H1 (cell line): ENCODE measurements around the gene FAAH. TPM values are rescaled to one million over a fixed set of nuclear protein-coding genes. Genes with fewer than 3 reads are reported as not detected.

Source experiments
- CTCF ChIA-PET: fragments of 300-600 bp; sonication (Branson Sonifier 250); formaldehyde crosslinking; loops from one replicate; lab custom pipeline; 2021; ENCODE audit not compliant: partially characterized antibody; lab: Charles Lee
- POLR2A ChIA-PET: fragments of 300-600 bp; sonication (Branson Sonifier 250); formaldehyde crosslinking; loops from one replicate; lab custom pipeline; 2021; ENCODE audit warnings: inconsistent platforms; ENCODE audit not compliant: partially characterized antibody; lab: Charles Lee
- DNase-seq, 2 experiments: peaks; one replicate each; pipeline versions ENCODE4 v3.0.0 to v3.0.0-alpha.2; 2010 to 2022; ENCODE audit warnings: low spot score in 2 of 2, low read depth in 1 of 2, mixed read lengths in 1 of 2
- FAIRE-seq: peaks from 2 replicates; lab custom pipeline; 2011; peaks lifted over from hg19 to GRCh38; lab: Jason Lieb, UNC
- H2AFZ ChIP-seq: 2 replicates; pipeline ENCODE4 v1.8.1; 2012; ENCODE audit warnings: low read length, inconsistent platforms
- H2AK5ac ChIP-seq: 2 replicates; pipeline ENCODE4 v1.6.1; 2013; ENCODE audit warnings: low read depth, low read length
- H2BK120ac ChIP-seq: replicated peaks from 2 replicates; pipeline ENCODE3; 2013; ENCODE audit warnings: low read depth, low read length, inconsistent platforms
- H2BK12ac ChIP-seq: 2 replicates; pipeline ENCODE4 v1.6.1; 2013; ENCODE audit warnings: low read depth, low read length
- H2BK15ac ChIP-seq: 2 replicates; pipeline ENCODE4 v1.6.1; 2013; ENCODE audit warnings: low read length
- H2BK20ac ChIP-seq: 2 replicates; pipeline ENCODE4 v1.6.1; 2013; ENCODE audit warnings: low read length
- H2BK5ac ChIP-seq: 2 replicates; pipeline ENCODE4 v1.6.1; 2013; ENCODE audit warnings: low read depth, low read length
- H3K14ac ChIP-seq: 2 replicates; pipeline ENCODE4 v1.6.1; 2013; ENCODE audit warnings: inconsistent platforms; ENCODE audit not compliant: insufficient read length
- H3K18ac ChIP-seq: 2 replicates; pipeline ENCODE4 v1.6.1; 2013; ENCODE audit warnings: low read length; ENCODE audit errors: extremely low read depth
- H3K23ac ChIP-seq: 2 replicates; pipeline ENCODE4 v1.6.1; 2013; ENCODE audit warnings: inconsistent platforms; ENCODE audit not compliant: insufficient read length
- H3K23me2 ChIP-seq: 2 replicates; pipeline ENCODE4 v1.6.1; 2013; ENCODE audit warnings: low read depth, low read length
- H3K27ac ChIP-seq: 2 replicates; pipeline ENCODE4 v1.6.1; 2011; ENCODE audit warnings: low read depth, low read length, inconsistent platforms
- H3K27me3 ChIP-seq, 4 experiments: replicated peaks in 1 of 4; 1 replicate in 1 of 4; 2 replicates in 3 of 4; pipeline versions ENCODE4 v1.6.1 to v1.8.1; 2011 to 2013; ENCODE audit warnings: low read length in 3 of 4, mild to moderate bottlenecking in 3 of 4, inconsistent platforms in 2 of 4, mixed read lengths in 2 of 4, moderate library complexity in 1 of 4; ENCODE audit not compliant: control insufficient read depth in 3 of 4, insufficient read depth in 3 of 4; ENCODE audit errors: extremely low read depth in 1 of 4
- H3K36me3 ChIP-seq, 4 experiments: 2 replicates each; pipeline versions ENCODE4 v1.6.1 to v1.8.1; 2011 to 2013; ENCODE audit warnings: mild to moderate bottlenecking in 4 of 4, low read length in 3 of 4, moderate library complexity in 2 of 4, control low read depth in 1 of 4, inconsistent platforms in 1 of 4; ENCODE audit not compliant: insufficient read depth in 4 of 4, control insufficient read depth in 2 of 4
- H3K4ac ChIP-seq: replicated peaks from 2 replicates; pipeline ENCODE3; 2013; ENCODE audit warnings: low read length, low read depth, mixed read lengths, inconsistent platforms; ENCODE audit not compliant: insufficient read length
- H3K4me1 ChIP-seq, 4 experiments: replicated peaks in 1 of 4; 1 replicate in 1 of 4; 2 replicates in 3 of 4; pipeline versions ENCODE4 v1.6.1 to v1.8.1; 2011 to 2013; ENCODE audit warnings: low read length in 3 of 4, inconsistent platforms in 2 of 4, mixed read lengths in 1 of 4; ENCODE audit not compliant: insufficient read depth in 4 of 4, control insufficient read depth in 3 of 4
- H3K4me2 ChIP-seq, 2 experiments: 2 replicates each; pipeline versions ENCODE4 v1.6.1 to v1.8.1; 2011 to 2013; ENCODE audit warnings: low read depth in 2 of 2, low read length in 2 of 2, control low read depth in 1 of 2, inconsistent platforms in 1 of 2, mild to moderate bottlenecking in 1 of 2; ENCODE audit not compliant: insufficient read depth in 1 of 2
- H3K4me3 ChIP-seq, 4 experiments: fragments of 200-600, 300-600 bp in 1 of 4; sonication (generic), shearing (Covaris generic), sonication (Bioruptor Twin) in 1 of 4; 2 replicates each; pipeline versions ENCODE4 v1.5.1 to v1.8.1; 2011 to 2016; ENCODE audit warnings: low read length in 4 of 4, low read depth in 3 of 4, control low read depth in 2 of 4, inconsistent platforms in 2 of 4, mild to moderate bottlenecking in 2 of 4, mixed read lengths in 1 of 4, moderate library complexity in 1 of 4; ENCODE audit not compliant: insufficient read depth in 2 of 4; ENCODE audit errors: extremely low read depth in 1 of 4
- H3K56ac ChIP-seq: replicated peaks from 2 replicates; pipeline ENCODE3; 2013; ENCODE audit warnings: low read depth, mild to moderate bottlenecking, mixed read lengths, low read length, inconsistent platforms; ENCODE audit not compliant: insufficient read length
- H3K79me1 ChIP-seq: 2 replicates; pipeline ENCODE4 v1.6.1; 2013; ENCODE audit warnings: low read depth, low read length, control low read depth
- H3K79me2 ChIP-seq, 2 experiments: 2 replicates each; pipeline versions ENCODE4 v1.6.1 to v1.8.1; 2012 to 2013; ENCODE audit warnings: low read length in 2 of 2, mild to moderate bottlenecking in 2 of 2, inconsistent platforms in 1 of 2; ENCODE audit not compliant: insufficient read depth in 2 of 2, control insufficient read depth in 1 of 2
- H3K9ac ChIP-seq, 4 experiments: replicated peaks in 1 of 4; 1 replicate in 1 of 4; 2 replicates in 3 of 4; pipeline versions ENCODE4 v1.6.1 to v1.8.1; 2011 to 2013; ENCODE audit warnings: low read depth in 3 of 4, low read length in 3 of 4, control low read depth in 2 of 4, mild to moderate bottlenecking in 2 of 4, moderate library complexity in 2 of 4, inconsistent platforms in 1 of 4; ENCODE audit errors: extremely low read depth in 1 of 4
- H3K9me3 ChIP-seq, 2 experiments: 2 replicates each; pipeline versions ENCODE4 v1.6.1 to v1.8.1; 2012 to 2013; ENCODE audit warnings: mild to moderate bottlenecking in 2 of 2, moderate library complexity in 2 of 2, control low read depth in 1 of 2, inconsistent platforms in 1 of 2, low read depth in 1 of 2, low read length in 1 of 2, mixed read lengths in 1 of 2; ENCODE audit not compliant: insufficient read depth in 2 of 2
- H4K20me1 ChIP-seq, 2 experiments: replicated peaks in 1 of 2; 2 replicates each; pipeline versions ENCODE3 to v1.8.1; 2011 to 2013; ENCODE audit warnings: inconsistent platforms in 2 of 2, low read length in 2 of 2, mild to moderate bottlenecking in 1 of 2; ENCODE audit not compliant: insufficient read depth in 2 of 2, control insufficient read depth in 1 of 2
- H4K5ac ChIP-seq: 2 replicates; pipeline ENCODE4 v1.6.1; 2013; ENCODE audit warnings: low read length, low read depth, mixed read lengths, inconsistent platforms; ENCODE audit not compliant: insufficient read length
- H4K8ac ChIP-seq: 2 replicates; pipeline ENCODE4 v1.8.0; 2013; ENCODE audit warnings: mild to moderate bottlenecking, moderate library complexity, low read length, inconsistent platforms; ENCODE audit not compliant: insufficient read depth; ENCODE audit errors: extremely low read depth
- H4K91ac ChIP-seq: replicated peaks from 2 replicates; pipeline ENCODE3; 2013; ENCODE audit warnings: low read length, mixed read lengths, inconsistent platforms; ENCODE audit not compliant: insufficient read length
- CTBP2 ChIP-seq: IDR thresholded peaks from 2 replicates; pipeline ENCODE4 v1.7.0; 2011; ENCODE audit warnings: borderline replicate concordance, mild to moderate bottlenecking, moderate library complexity, mixed read lengths, low read length; ENCODE audit not compliant: insufficient read depth, insufficient read length
- POLR2AphosphoS5 ChIP-seq: IDR thresholded peaks from 2 replicates; pipeline ENCODE4 v1.6.1; 2011; ENCODE audit warnings: low read depth, low read length
- RNF2 ChIP-seq: fragments of 200-900, 300-1000 bp; sonication (generic); IDR thresholded peaks from 2 replicates; pipeline ENCODE4 v1.7.1; 2016; ENCODE audit warnings: borderline replicate concordance, low read depth, mild to moderate bottlenecking, antibody characterized with exemption, low read length; ENCODE audit not compliant: poor library complexity, severe bottlenecking; ENCODE audit errors: missing control alignments
- SP1 ChIP-seq: IDR thresholded peaks from 2 replicates; pipeline ENCODE4 v1.6.1; 2011; ENCODE audit warnings: low read depth, low read length
- SRF ChIP-seq: IDR thresholded peaks from 2 replicates; pipeline ENCODE4 v1.6.1; 2011; ENCODE audit warnings: mild to moderate bottlenecking, low read depth, low read length, moderate library complexity
- TAF1 ChIP-seq: IDR thresholded peaks from 2 replicates; pipeline ENCODE4 v1.6.1; 2011; ENCODE audit warnings: mild to moderate bottlenecking, low read depth, low read length
- WGBS, 2 experiments: shearing (Covaris generic) in 1 of 2; methylation state at CpG; one replicate each; pipeline versions ENCODE4 v1.1.6 to v1.1.7; 2013 to 2015; ENCODE audit warnings: low lambda C conversion rate in 2 of 2, mixed read lengths in 2 of 2, inconsistent platforms in 1 of 2, low coverage in 1 of 2, missing lambda C conversion rate in 1 of 2; ENCODE audit not compliant: insufficient replicate concordance in 2 of 2, insufficient coverage in 1 of 2, insufficient read length in 1 of 2; ENCODE audit errors: extremely low coverage in 1 of 2, missing lambda C conversion rate in 1 of 2; 5-methylcytosine and 5-hydroxymethylcytosine counted together
- polyA plus RNA-seq, 7 experiments: library from polyadenylated mRNA; depleted of rRNA in 3 of 7; stranded (reverse) in 5 of 7; unstranded in 2 of 7; fragments of >200 nt in 5 of 7; fragments of 200-250 nt in 2 of 7; gene quantifications; 1 replicate in 5 of 7; 2 replicates in 1 of 7; 4 replicates in 1 of 7; pipeline versions ENCODE4 v1.2.1 to v1.2.3, GENCODE V29; 2011 to 2013; ENCODE audit warnings: missing spikeins in 2 of 7, mixed read lengths in 2 of 7
- total RNA-seq: library from RNA; stranded (reverse); fragmentation: NEBNext Ultra II Directional; extraction: Animal tissue kit (Norgen Biotek cat#: 25700); gene quantifications from 2 replicates; pipeline ENCODE4 v1.2.1, GENCODE V29; 2021
- TF ChIP-seq, protein P1 (sequence below), 3 experiments: IDR thresholded peaks; 1 replicate in 2 of 3; 2 replicates in 1 of 3; pipeline versions ENCODE4 v1.5.1 to v1.6.1; 2011; ENCODE audit warnings: low read length in 3 of 3, mild to moderate bottlenecking in 3 of 3, inconsistent platforms in 2 of 3, low read depth in 1 of 3, moderate library complexity in 1 of 3; ENCODE audit not compliant: insufficient read depth in 1 of 3; ENCODE audit errors: control extremely low read depth in 1 of 3
- TF ChIP-seq, protein P2 (sequence below): IDR thresholded peaks from 2 replicates; pipeline ENCODE4 v1.6.1; 2011; ENCODE audit warnings: low read length, improper control_type of control experiment

The FAAH gene
- total and polyA plus RNA-seq, 2 of the 8 experiments (the other 6 are each of a cell fraction or from before 2014, with no cell fraction given): 41.2 to 47.3 TPM

DNA sequence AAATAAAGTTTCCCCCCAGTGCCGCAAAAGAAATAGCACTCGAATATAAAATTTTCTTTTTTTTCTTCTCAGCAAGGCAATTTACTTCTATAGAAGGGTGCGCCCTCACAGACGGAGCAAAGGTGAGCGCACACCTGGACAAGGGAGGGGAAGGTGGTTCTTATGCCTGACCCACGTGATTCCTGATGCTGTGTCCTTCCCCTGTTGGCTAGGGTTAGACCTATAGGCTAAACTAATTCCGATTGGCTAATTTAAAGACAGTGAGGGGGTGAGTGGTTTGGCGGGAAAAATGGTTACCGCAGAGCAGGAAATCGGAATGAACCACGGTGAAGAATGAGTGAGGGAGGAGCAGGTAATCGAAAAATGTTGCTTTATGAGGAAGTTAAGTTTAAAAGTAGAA lies 607 bp upstream of the FAAH start:
- Histone ChIP-seq H4K5ac (no peak overlapping the region), H2AK5ac (no peak overlapping the region), H3K4me1 (peaks cover 0 to 12% (median 6%) of the 10 kb centered on the region in 4 experiments; a peak in 5 of 7 replicates), H3K27ac (no peak overlapping the region), H2BK5ac (no peak overlapping the region), H3K79me2 (peaks cover 0 to 23% of the 10 kb centered on the region in 2 experiments; a peak in 2 of 4 replicates), H2BK15ac (no peak overlapping the region), H2AFZ (peak overlapping the region; percentile 1; the same call in 1 of the 2 replicates), H3K4me3 (peak overlapping the region; percentile 74 to 92 (median 81); a peak in 7 of 8 replicates), H3K56ac (no peak overlapping the region), H3K4ac (no peak overlapping the region), H4K20me1 (peaks cover 0 to 6% of the 10 kb centered on the region in 2 experiments), H4K8ac (no peak overlapping the region), H3K9ac (peak overlapping the region; percentile 0 to 80 (median 72)), H3K36me3 (no peaks in the 10 kb centered on the region; a peak in 1 of 8 replicates), H3K79me1 (no peaks in the 10 kb centered on the region; the same call in 1 of the 2 replicates), H3K14ac (no peak overlapping the region), H3K27me3 (peaks cover 0 to 2% (median under 1%) of the 10 kb centered on the region in 4 experiments; a peak in 2 of 7 replicates), H2BK12ac (no peak overlapping the region), H3K18ac (no peak overlapping the region; the same call in 1 of the 2 replicates), H3K23ac (no peak overlapping the region), H3K9me3 (no peaks in the 10 kb centered on the region), H3K23me2 (peaks cover 12% of the 10 kb centered on the region), H2BK120ac (no peak overlapping the region), H3K4me2 (peak overlapping the region; percentile 90 to 95; a peak in 3 of 4 replicates), H4K91ac (no peak overlapping the region), H2BK20ac (no peak overlapping the region)
- POLR2A ChIA-PET: interaction anchor here (1.2 to 1.9 kb wide), 6 partner anchors 12 to 90 kb away, joined by 3 to 5 read pairs (median 4); partner anchors contain the start of genes LRRC41 and UQCRH
- peak; percentile 84 for FAIRE-seq
- CTCF ChIA-PET: interaction anchor here (1.1 to 1.6 kb wide), 4 partner anchors 9 to 27 kb away, joined by 3 to 5 read pairs (median 4); no protein-coding TSS in a partner anchor
- peak in 1 of 2 experiments; percentile 60 for DNase-seq
- 17% methylated on average over 12 of the region's 12 CpGs; no CpG with 5 or more reads in 1 of the 2 experiments for WGBS, 2 experiments
- peak; percentile 57; the same call in 1 of the 2 replicates for TF ChIP-seq POLR2AphosphoS5
- TF ChIP-seq RNF2: no peak
- TF ChIP-seq SRF: no peak
- peak; percentile 42 for TF ChIP-seq TAF1
- no peak for TF ChIP-seq CTBP2
- TF ChIP-seq SP1: peak; percentile 67; the same call in 1 of the 2 replicates
- TF ChIP-seq, protein P1, sequence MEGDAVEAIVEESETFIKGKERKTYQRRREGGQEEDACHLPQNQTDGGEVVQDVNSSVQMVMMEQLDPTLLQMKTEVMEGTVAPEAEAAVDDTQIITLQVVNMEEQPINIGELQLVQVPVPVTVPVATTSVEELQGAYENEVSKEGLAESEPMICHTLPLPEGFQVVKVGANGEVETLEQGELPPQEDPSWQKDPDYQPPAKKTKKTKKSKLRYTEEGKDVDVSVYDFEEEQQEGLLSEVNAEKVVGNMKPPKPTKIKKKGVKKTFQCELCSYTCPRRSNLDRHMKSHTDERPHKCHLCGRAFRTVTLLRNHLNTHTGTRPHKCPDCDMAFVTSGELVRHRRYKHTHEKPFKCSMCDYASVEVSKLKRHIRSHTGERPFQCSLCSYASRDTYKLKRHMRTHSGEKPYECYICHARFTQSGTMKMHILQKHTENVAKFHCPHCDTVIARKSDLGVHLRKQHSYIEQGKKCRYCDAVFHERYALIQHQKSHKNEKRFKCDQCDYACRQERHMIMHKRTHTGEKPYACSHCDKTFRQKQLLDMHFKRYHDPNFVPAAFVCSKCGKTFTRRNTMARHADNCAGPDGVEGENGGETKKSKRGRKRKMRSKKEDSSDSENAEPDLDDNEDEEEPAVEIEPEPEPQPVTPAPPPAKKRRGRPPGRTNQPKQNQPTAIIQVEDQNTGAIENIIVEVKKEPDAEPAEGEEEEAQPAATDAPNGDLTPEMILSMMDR (IDR thresholded peaks at IDR 0.05; ENCODE audit: control extremely low read depth in 1 of 3, insufficient read depth in 1 of 3, low read depth in 1 of 3, low read length in 3 of 3): no peak
- TF ChIP-seq, protein P2, sequence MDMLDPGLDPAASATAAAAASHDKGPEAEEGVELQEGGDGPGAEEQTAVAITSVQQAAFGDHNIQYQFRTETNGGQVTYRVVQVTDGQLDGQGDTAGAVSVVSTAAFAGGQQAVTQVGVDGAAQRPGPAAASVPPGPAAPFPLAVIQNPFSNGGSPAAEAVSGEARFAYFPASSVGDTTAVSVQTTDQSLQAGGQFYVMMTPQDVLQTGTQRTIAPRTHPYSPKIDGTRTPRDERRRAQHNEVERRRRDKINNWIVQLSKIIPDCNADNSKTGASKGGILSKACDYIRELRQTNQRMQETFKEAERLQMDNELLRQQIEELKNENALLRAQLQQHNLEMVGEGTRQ: peak; percentile 76
